ENCODE data around the gene TAS2R41. TPM values are rescaled to one million over a fixed set of nuclear protein-coding genes. Genes with fewer than 3 reads are reported as not detected.

TAS2R41 gene
- total RNA-seq, 1 experiment from 2014 or later, result not detected

- no peak overlapping the region for H4K91ac ChIP-seq (ENCODE audit: insufficient read length, low read depth, low read length)
- H3K9me3 ChIP-seq (ENCODE audit: control insufficient read depth, low read depth, low read length), result no peaks in the 10 kb centered on the region
- H4K20me1 ChIP-seq (ENCODE audit: control insufficient read depth, insufficient read depth, insufficient read length), result no peaks in the 10 kb centered on the region
- no peak overlapping the region for H4K5ac ChIP-seq (ENCODE audit: insufficient read length, low read depth, low read length)
- H3K23me2 ChIP-seq (ENCODE audit: insufficient read length, low read depth, low read length, poor library complexity, severe bottlenecking), result no peaks in the 10 kb centered on the region
- H3K4me1 ChIP-seq (ENCODE audit: insufficient read depth, low read length), result no peaks in the 10 kb centered on the region; the same call in 1 of the 2 replicates
- peaks cover 24 to 29% of the 10 kb centered on the region in 2 experiments for H3K4me1 Mint-ChIP-seq
- no peak overlapping the region for H2BK20ac ChIP-seq (ENCODE audit: low read depth, low read length, poor library complexity, severe bottlenecking)
- H3K27me3 Mint-ChIP-seq (ENCODE audit: low read depth), result peaks cover 8% of the 10 kb centered on the region
- H2AK5ac ChIP-seq (ENCODE audit: insufficient read length, low read length), result no peak overlapping the region
- H3K27me3 ChIP-seq (ENCODE audit: insufficient read depth, low read length), result no peaks in the 10 kb centered on the region
- H3K4ac ChIP-seq (ENCODE audit: low read depth, low read length), result no peak overlapping the region
- no peak overlapping the region for H3K27ac Mint-ChIP-seq
- no peaks in the 10 kb centered on the region; the same call in 1 of the 2 replicates for H3K79me2 ChIP-seq (ENCODE audit: insufficient read depth, low read length)
- no peak overlapping the region for H2AFZ ChIP-seq (ENCODE audit: low read length)
- no peak for TF ChIP-seq CTCF (conservative IDR thresholded peaks at IDR 0.05)
- H3K23ac ChIP-seq (ENCODE audit: insufficient read length, low read depth, low read length), result no peak overlapping the region
- H3K9ac ChIP-seq (ENCODE audit: extremely low read depth, insufficient read length, low read length), result no peak overlapping the region
- no peak overlapping the region for H2BK5ac ChIP-seq (ENCODE audit: insufficient read length, low read length)
- no peak overlapping the region for H3T11ph ChIP-seq (ENCODE audit: low read length)
- no peaks in the 10 kb centered on the region for H3K79me1 ChIP-seq (ENCODE audit: insufficient read depth, low read depth, low read length, poor library complexity, severe bottlenecking)
- no peak overlapping the region for H3K27ac ChIP-seq (ENCODE audit: insufficient read length, low read depth, low read length)
- H2BK15ac ChIP-seq (ENCODE audit: low read depth, low read length), result no peak overlapping the region
- H3K4me2 ChIP-seq (ENCODE audit: insufficient read depth, insufficient read length, low read length), result no peak overlapping the region
- no peak overlapping the region for H2BK12ac ChIP-seq (ENCODE audit: insufficient read length, low read depth, low read length)
- no peaks in the 10 kb centered on the region for H3K9me3 Mint-ChIP-seq
- no peaks in the 10 kb centered on the region for H3K36me3 Mint-ChIP-seq (ENCODE audit: insufficient read depth in 1 of 3, low read depth in 3 of 3)
- H3K56ac ChIP-seq (ENCODE audit: insufficient read length, low read depth, low read length), result no peak overlapping the region
- H4K8ac ChIP-seq (replicated peaks; ENCODE audit: insufficient read length, low read depth, low read length), result no peak overlapping the region
- H3K18ac ChIP-seq (ENCODE audit: insufficient read length, low read depth, low read length), result no peak overlapping the region
- no peak overlapping the region for H3K4me3 Mint-ChIP-seq
- no peak overlapping the region for H2BK120ac ChIP-seq (ENCODE audit: low read depth, low read length, poor library complexity, severe bottlenecking)
- no peak overlapping the region for H3K14ac ChIP-seq (ENCODE audit: insufficient read depth, low read length)
- DNase-seq, result no peak
- no CpG with 5 or more reads among the region's 2 CpGs for WGBS (ENCODE audit: extremely low coverage, insufficient read length, low lambda C conversion rate)
Measured at GRCh38 chr7:143514487-143514886, 36.8 kb downstream of the TAS2R41 start.
